ENCODE data around the gene ST8SIA3.
"Not testable (repeated sequence)": the region's sequence is repeated elsewhere in the genome, so short reads cannot be mapped to it uniquely, and the experiment has no call there.

The ST8SIA3 gene

DNA sequence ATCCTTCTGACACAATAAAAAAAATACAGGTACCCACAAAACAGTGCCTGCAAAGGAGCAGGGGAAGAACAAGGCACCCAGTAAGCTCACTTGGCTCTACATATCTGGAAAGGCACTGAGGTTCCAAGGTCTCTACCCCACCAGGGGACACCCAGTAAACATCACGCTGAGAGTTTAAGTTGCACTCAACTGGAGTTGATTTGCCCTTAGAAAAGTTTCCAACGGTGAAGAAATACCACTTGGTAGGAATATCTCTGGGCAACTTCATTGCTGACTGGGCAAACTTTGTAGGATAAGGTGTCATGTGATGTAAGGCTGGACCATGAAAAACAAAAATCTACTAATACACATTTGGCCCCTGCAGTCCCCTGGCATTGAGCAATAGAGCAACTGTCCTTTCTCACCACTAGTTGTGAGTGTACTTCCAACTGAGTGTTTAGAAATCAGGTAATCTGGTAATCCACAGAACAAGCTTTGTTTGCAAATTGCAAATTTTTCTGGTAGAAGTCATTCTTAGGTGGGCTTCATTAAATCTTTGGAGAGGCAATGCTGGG is 14.2 kb downstream of the ST8SIA3 start:
- no peak for DNase-seq

DNA sequence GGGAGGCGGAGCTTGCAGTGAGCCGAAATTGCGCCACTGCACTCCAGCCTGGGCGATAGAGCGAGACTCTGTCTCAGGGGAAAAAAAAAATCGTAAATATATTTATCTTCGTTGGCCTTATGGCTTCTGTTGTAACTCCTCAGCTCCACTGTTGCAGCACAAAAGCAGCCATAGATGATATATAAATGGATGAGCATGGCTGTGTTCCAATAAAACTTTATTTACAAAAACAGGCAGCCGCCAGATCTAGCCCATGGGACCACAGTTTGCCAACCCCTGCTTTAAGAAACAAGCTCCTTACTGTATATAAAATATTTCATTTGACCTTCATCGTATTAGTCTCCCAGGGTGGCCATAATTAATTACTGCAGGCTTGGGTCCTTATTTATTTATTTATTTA is 20.1 kb downstream of the ST8SIA3 start:
- no peak for DNase-seq

DNA sequence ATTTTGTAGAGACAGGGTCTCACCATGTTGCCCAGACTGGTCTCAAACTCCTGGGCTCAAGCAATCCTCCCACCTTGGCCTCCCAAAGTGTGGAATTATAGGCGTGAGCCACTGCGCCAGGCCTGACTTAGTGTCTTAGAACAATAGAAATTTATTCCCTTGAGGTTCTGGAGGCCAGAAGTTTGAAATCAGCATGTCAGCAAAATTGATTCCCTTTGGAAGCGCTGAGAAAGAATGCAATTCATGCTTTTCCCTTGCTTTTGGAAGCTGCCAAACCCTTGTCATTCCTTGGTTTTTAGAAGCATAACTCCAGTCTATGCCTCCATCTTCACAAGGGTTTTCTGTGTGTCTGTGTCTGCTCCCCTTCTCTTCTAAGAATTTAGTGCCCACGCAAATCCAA is 20.7 kb downstream of the ST8SIA3 start:
- DNase-seq: no peak

DNA sequence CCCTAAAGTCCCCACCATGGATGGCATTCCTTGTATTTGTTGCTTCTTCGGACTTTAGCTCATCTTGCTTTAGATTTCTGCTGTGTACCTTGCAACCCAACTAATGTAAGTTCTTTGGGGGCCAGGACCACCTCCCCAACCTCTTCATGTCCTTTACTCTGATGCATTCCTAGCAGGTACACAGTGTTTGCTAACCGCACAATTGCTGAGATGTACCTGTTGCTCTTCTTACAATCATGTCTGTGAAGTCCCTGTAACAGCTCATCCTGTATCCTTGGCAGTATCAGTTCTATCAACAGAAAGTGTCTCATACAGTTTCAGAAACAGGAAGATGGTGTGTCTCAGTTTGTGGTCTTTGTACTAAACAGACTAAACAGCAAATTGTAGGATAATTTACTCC is 24.1 kb downstream of the ST8SIA3 start:
- no peak for DNase-seq

DNA sequence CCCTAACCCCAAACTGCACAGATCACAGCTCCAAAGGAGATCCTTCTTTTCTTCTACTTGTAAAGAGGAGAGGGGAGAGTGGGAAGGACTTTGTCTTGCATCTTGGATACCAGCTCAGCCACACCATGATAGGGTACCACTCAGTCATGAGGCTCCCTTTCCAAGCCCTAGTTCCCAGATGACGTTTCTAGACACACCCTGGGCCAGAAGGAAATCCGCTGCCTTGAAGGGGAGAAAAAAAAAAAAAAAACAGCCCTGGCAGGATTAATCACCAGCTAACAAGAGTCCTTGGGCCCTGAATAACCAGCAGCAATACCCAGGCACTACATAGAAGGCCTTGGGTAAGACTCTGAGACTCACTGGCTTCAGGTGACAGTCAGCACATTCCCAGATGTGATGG is 36.9 kb downstream of the ST8SIA3 start:
- no peak for DNase-seq

DNA sequence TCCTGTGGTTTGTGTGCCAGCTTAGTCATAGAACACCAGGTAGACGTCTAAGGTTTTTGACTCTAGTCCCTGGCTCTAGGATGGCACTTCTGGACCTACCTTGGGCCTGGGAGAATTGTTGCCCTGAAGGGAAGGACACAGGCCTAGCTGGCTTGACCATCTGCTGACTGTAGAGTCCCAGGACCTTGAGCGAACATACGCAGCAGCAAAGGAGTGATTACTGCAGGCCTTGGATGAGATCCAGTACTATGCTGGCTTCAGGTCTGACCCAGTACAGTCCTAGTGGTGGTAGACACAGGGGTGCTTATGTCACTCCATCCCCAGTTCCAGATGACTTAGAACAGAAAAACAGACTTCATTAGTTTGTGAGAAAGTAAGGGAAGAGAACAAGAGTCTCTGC is 37.7 kb downstream of the ST8SIA3 start:
- no peak for DNase-seq

DNA sequence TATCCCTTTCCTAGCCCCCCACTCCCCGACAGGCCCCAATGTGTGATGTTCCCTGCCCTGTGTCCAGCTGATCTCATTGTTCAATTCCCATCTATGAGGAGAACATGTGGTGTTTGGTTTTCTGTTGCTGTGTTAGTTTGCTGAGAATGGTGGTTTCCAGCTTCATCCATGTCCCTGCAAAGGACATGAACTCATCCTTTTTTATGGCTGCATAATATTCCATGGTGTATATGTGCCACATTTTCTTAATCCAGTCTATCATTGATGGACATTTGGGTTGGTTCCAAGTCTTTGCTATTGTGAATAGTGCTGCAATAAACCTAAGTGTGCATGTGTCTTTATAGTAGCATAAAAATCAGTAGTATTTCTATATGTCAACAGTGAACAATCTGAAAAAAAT is 42.4 kb downstream of the ST8SIA3 start:
- DNase-seq: not testable (repeated sequence)

DNA sequence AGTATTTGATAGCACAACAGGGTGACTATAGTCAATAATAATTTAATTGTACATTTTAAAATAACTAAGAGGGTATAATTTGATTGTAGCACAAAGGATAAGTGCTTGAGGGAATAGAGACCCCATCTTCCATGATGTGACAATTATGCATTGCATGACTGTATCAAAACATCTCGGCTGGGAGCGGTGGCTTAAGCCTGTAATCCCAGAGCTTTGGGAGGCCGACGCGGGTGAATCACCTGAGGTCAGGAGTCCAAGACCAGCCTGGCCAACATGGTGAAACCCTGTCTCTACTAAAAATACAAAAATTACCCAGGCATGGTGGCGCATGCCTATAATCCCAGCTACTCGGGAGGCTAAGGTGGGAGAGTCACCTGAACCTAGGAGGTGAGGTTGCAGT is 44.5 kb downstream of the ST8SIA3 start:
- DNase-seq: not testable (repeated sequence)

DNA sequence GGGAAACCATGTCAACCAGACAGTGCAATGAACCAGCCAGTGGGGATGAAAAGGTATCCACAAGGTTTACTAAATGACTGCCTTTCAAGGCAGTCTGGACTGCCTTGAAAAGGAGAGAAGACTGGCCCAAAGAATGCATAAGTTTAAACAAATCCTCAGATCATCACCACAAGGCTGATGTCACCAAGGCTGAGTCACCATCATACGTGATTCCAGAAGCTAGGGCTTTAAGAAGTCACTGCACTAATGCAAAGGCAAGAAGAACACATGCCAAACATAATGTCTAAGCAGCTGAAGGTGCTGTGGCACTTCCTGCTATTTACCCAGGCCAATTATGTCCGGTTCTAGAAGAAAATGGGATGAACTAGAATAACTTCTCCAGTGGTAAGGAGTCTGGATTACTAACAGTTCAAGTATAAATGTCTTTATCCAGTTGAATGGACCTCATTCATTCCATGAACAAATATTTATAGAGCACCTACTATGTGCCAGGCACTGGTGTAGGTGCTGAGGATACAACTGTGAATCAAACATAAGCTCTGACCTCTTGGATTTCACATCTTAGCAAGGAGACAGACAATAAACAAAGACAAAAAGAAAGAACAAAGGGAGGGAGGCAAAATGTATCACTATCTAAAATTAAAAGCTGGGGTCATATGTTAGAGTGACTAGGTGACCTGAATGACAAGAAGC is 45.2 kb downstream of the ST8SIA3 start:
- DNase-seq: no peak

DNA sequence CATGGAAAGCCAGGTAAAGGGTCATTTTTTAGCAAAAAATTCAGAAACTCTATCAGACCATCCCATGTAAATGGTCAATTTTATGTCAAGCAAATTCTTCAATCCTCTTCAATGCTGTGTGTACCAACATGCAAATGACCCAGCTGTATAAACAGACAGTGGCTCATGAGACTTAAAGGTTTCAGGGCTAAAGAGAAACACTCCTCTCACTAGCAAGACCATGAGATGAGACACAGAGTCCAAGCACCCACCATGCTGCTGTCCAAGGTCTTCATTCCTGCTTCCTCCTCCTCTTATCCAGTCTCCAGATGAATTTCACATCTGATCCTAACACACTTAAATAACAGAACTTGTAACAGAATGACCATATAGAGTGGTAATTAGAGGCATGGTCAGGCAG is 52.0 kb downstream of the ST8SIA3 start:
- no peak for DNase-seq

DNA sequence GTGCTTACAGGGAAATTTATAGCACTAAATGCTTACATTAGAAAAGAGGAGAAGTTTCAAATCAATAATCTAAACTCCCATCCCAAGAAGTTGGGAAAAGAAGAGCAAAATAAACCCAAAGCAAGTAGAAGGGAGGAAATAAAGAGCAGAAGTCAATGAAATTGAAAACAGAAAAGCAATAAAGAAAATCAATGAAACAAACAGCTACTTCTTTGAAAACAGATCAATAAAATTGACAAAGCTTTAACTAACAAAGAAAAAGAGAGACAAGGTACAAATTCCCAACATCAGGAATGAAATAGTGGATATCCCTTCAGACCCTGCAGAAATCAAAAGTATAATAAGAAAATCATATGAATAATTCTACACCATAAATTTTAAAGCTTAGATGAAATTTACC is 57.3 kb downstream of the ST8SIA3 start:
- DNase-seq: no peak

DNA sequence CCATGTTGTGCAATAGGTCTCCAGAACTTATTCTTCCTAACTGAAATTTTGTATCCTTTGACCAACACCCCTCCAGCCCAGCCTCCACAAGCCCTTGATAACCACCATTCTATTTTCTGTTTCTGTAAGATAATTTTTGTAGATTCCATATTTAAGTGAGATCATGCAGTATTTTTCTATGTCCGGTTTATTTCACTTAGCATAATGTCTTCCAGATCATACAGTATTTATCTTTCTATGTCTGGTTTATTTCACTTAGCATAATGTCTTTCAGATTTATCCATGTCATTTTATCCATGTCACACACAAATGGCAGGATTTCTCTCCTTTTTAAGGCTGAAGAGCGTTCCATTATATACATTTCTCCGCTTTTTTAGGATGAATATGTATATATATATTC is 58.4 kb downstream of the ST8SIA3 start:
- no peak for DNase-seq

DNA sequence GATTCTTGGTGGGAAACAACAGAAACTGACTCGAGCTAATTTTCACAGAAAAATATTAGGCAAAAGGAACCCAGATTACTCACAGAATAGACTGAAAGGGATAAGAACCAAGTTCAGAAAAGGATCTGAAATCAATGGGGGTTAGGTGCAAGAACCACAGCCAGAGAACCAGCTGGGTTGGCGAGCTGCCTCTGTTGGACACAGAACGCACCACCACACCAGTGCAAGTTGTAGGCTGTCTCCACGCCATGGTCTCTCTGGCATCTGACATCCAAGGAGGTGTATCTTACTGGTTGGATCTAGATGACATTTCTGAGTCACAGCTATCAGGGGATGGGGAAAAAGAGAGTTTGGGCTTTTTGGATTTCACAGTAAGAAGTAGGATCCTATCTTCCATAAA is 64.2 kb downstream of the ST8SIA3 start:
- no peak for DNase-seq
